GM12878 (cell line): Measurements from ENCODE around the gene NKTR.

Source experiments
- CHD2 ChIP-seq: IDR thresholded peaks from 2 replicates; pipeline ENCODE4 v1.6.1; 2011; ENCODE audit warnings: low read depth, low read length, improper control_type of control experiment, borderline replicate concordance
- JUND ChIP-seq: IDR thresholded peaks from 2 replicates; pipeline ENCODE4 v1.6.1; 2012; ENCODE audit warnings: low read depth, mild to moderate bottlenecking, low read length, improper control_type of control experiment, moderate library complexity
- LARP7 ChIP-seq: fragments of 450-650 bp; IDR thresholded peaks from 2 replicates; pipeline ENCODE4 v1.6.1; 2017; ENCODE audit warnings: mild to moderate bottlenecking
- NR2C1 ChIP-seq: fragments of 450-650 bp; IDR thresholded peaks from 2 replicates; pipeline ENCODE4 v1.6.1; 2017; ENCODE audit warnings: antibody characterized with exemption, mild to moderate bottlenecking, moderate library complexity
- NR2F1 ChIP-seq: fragments of 450-650 bp; conservative IDR thresholded peaks from 2 replicates; pipeline ENCODE4 v1.6.1; 2017; ENCODE audit warnings: mild to moderate bottlenecking
- PAX8 ChIP-seq: fragments of 450-650 bp; IDR thresholded peaks from 2 replicates; pipeline ENCODE4 v1.6.1; 2017; ENCODE audit warnings: mild to moderate bottlenecking, moderate library complexity
- POLR2A ChIP-seq: IDR thresholded peaks from 2 replicates; pipeline ENCODE4 v1.6.1; 2011; ENCODE audit warnings: low read depth, mild to moderate bottlenecking, low read length
- SUZ12 ChIP-seq: fragments of 200-600 bp; sonication (generic); IDR thresholded peaks from one replicate; pipeline ENCODE4 v1.6.1; 2018; ENCODE audit warnings: antibody characterized with exemption, mild to moderate bottlenecking; ENCODE audit not compliant: unreplicated experiment

DNA sequence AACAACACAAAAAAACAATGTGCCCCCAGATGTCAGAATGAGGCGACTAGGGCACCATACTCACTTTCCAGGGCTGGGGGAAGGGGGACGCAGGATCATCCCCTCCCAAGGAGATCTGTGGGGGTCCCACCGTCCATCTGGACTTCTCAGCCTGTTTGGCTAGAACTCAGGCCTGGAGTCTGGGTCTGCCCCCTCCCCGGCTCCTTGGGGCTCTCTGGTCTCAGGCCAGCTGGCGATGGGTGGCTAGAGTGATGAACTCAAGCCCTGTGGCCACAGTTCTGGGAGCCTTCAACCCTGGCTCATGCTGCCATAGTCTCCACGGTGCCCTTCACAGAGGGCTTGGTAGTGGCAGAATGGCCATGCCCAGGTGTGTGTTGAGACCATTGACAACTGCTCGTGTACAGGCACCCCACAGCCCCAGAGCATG is 66.6 kb downstream of the NKTR start:
- TF ChIP-seq NR2F1: no peak
- no peak for TF ChIP-seq CHD2
- TF ChIP-seq LARP7: no peak
- no peak for TF ChIP-seq PAX8
- TF ChIP-seq POLR2A: no peak
- TF ChIP-seq NR2C1: no peak
- no peak for TF ChIP-seq SUZ12
- no peak for TF ChIP-seq JUND
